ENCODE results near the gene ATP6V0C. TPM values are rescaled to one million over a fixed set of nuclear protein-coding genes. Genes with fewer than 3 reads are reported as not detected.
A peak's percentile ranks its signal among the peaks of the same experiment; 100 is the strongest.

Gene ATP6V0C
- total RNA-seq (100 to 1,000 TPM in 5 of 7 donors, 10 to 100 TPM in 2; 34.8 to 143 (median 119) TPM), polyA plus RNA-seq (100 to 1,000 TPM in 1 of 2 donors, 10 to 100 TPM in 1; 82.6 to 119 TPM)
- long read RNA-seq, donor 1, transcript ATP6V0C-201 (3 exons, 1,175 nt), result major isoform, 14 of 14 reads
- long read RNA-seq, donor 1, partial matches to known transcripts, result 0 of 14 reads
- long read RNA-seq, donor 1, other reads (novel, unspliced or antisense), result 0 of 14 reads
- long read RNA-seq, donor 2, transcript ATP6V0C-201 (3 exons, 1,175 nt), result major isoform, 185 of 204 reads
- long read RNA-seq, donor 2, transcript ATP6V0C-202 (2 exons, 1,081 nt), result minor isoform, 9 of 204 reads
- long read RNA-seq, donor 2, partial matches to known transcripts, result 9 of 204 reads
- long read RNA-seq, donor 2, other reads (novel, unspliced or antisense), result 0 of 204 reads
- long read RNA-seq, donor 3, transcript ATP6V0C-201 (3 exons, 1,175 nt), result major isoform, 70 of 71 reads
- long read RNA-seq, donor 3, partial matches to known transcripts, result 0 of 71 reads
- long read RNA-seq, donor 3, other reads (novel, unspliced or antisense), result 0 of 71 reads

GRCh38 chr16:2513405-2514332 is at the start of gene ATP6V0C:
Gene ATP6V0C, plus strand, starts transcription at chr16:2513952. Its CDS starts 152 bp downstream, at chr16:2514104.
- peak; percentile 89 to 95 (median 93) for DNase-seq
- H3K27ac ChIP-seq, result peak within 1 kb of the TSS; percentile 94 to 96
- intact Hi-C loops (cut with DNase I), result no loop called here
- no peaks in the 10 kb centered on the region for H3K27me3 ChIP-seq
- H3K4me3 ChIP-seq, result peak within 1 kb of the TSS; percentile 92
- peak; percentile 87 for TF ChIP-seq POLR2A (IDR thresholded peaks at IDR 0.05)
- no peak for TF ChIP-seq CTCF (IDR thresholded peaks at IDR 0.05)
- no peaks in the 10 kb centered on the region for H3K36me3 ChIP-seq
- peaks cover 23% of the 10 kb centered on the region for H3K4me1 ChIP-seq (ENCODE audit: insufficient read depth)
- WGBS, 3 donors, result 1 to 2% (median 1%) methylated on average over 53 to 122 of the region's 122 CpGs
- H3K9me3 ChIP-seq, result no peaks in the 10 kb centered on the region

- WGBS, 3 donors, result 62 to 68% (median 67%) methylated on average over 10 to 12 of the region's 12 CpGs
- no peaks in the 10 kb centered on the region for H3K27me3 ChIP-seq
- H3K4me1 ChIP-seq (ENCODE audit: insufficient read depth), result peaks cover 5% of the 10 kb centered on the region
- intact Hi-C loops (cut with DNase I), result no loop called here
- H3K4me3 ChIP-seq, result no peak overlapping the region
- TF ChIP-seq EP300 (IDR thresholded peaks at IDR 0.05) (no peak), CTCF (IDR thresholded peaks at IDR 0.05) (no peak)
- no peak overlapping the region for H3K27ac ChIP-seq
- no peaks in the 10 kb centered on the region for H3K9me3 ChIP-seq
- peak in 1 of 5 donors; percentile 15 for DNase-seq
- H3K36me3 ChIP-seq, result no peaks in the 10 kb centered on the region
Observed at GRCh38 chr16:2464333-2464732, 49.4 kb upstream of the ATP6V0C start.

GRCh38 chr16:2465653-2466415 is 47.9 kb upstream of the ATP6V0C start:
- no peaks in the 10 kb centered on the region for H3K9me3 ChIP-seq
- peaks cover 3% of the 10 kb centered on the region for H3K4me1 ChIP-seq (ENCODE audit: insufficient read depth)
- no peaks in the 10 kb centered on the region for H3K36me3 ChIP-seq
- TF ChIP-seq POLR2A (IDR thresholded peaks at IDR 0.05), result no peak
- no peak for TF ChIP-seq EP300 (IDR thresholded peaks at IDR 0.05)
- no peak for TF ChIP-seq CTCF (IDR thresholded peaks at IDR 0.05)
- no peaks in the 10 kb centered on the region for H3K27me3 ChIP-seq
- WGBS, 3 donors, result 83 to 84% (median 83%) methylated on average over 12 of the region's 12 CpGs
- DNase-seq, result peak in 1 of 5 donors; percentile 13
- H3K4me3 ChIP-seq, result no peak overlapping the region
- intact Hi-C loops (cut with DNase I), result no loop called here
- no peak overlapping the region for H3K27ac ChIP-seq

Measured in ovary (tissue), 10 donors.